CD4-positive, alpha-beta T cell treated with Interleukin-6 at 100 ng/mL for 8 hours (primary cell): ENCODE measurements around the gene BRINP3.

ENCODE experiments used
- DNase-seq: peaks from one replicate; pipeline ENCODE4 v3.0.0-alpha.2; 2020; ENCODE audit warnings: mixed read lengths, low spot score

The BRINP3 gene

DNA sequence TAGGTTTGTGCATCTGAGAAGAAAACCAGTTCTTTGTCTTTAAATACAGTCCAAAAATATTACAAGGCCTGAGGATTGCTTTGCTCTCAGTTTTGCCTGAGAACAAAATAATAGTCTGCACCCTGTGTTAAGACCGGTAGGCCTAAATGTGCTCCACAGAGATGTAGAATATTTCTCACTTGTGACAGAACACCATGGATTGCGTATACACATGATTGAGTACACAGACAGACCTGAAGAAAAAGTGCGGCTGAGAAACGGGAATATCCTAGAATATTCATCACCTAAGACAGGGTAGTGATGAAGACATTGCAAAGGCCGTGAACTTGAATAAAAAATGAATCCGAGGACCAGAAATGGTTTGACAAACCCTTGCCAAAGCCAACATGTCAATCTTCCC lies 155.4 kb downstream of the BRINP3 start:
- no peak for DNase-seq

DNA sequence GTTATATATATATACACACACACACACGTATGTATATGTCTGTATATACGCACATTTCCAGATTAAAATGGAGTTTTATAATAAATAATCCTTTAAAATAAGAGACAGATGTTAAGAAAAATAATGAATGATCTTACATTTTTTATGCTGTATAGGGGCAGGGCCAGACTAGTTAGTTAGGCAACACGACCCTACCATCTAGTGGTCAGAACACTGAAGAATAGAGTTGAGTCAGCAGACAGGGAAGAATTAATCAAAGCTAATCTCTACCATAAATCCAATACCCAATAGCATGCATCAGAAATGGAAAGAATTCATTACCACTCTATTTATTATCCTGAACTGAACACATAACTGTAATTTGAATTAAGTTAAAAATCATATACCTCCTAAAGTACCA lies 156.7 kb downstream of the BRINP3 start:
- DNase-seq, result no peak

- no peak for DNase-seq
Observed at GRCh38 chr1:190312763-190313162, 164.9 kb downstream of the BRINP3 start.

GRCh38 chr1:190303501-190303900 lies 174.2 kb downstream of the BRINP3 start:
- no peak for DNase-seq

GRCh38 chr1:190296453-190296852 lies 181.2 kb downstream of the BRINP3 start:
- DNase-seq, result no peak

- DNase-seq, result no peak
Observed at GRCh38 chr1:190289897-190290296, 187.8 kb downstream of the BRINP3 start.

GRCh38 chr1:190286111-190286510 lies 191.6 kb downstream of the BRINP3 start:
- DNase-seq, result no peak

DNA sequence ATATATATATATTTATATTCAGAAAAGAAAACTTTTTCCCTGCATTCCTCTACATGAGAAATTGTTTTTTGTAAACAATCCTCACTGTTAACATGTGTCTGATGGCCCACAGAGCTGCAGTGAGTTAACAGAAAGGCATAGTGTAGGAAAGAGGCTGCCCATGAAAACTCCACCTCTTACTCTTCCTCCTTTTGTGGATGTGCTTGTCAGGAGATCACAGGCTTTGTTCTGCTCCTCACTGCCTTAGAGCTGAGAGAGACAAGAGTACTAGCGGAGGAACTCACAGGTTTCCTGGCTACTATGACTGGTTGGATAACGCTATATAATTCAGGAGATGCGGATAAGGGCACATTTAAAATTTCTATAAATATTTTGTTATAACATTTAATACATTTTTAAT lies 200.6 kb downstream of the BRINP3 start:
- DNase-seq, result no peak

- DNase-seq, result no peak
Observed at GRCh38 chr1:190274721-190275120, 202.9 kb downstream of the BRINP3 start.

- no peak for DNase-seq
Observed at GRCh38 chr1:190273161-190273560, 204.5 kb downstream of the BRINP3 start.

DNA sequence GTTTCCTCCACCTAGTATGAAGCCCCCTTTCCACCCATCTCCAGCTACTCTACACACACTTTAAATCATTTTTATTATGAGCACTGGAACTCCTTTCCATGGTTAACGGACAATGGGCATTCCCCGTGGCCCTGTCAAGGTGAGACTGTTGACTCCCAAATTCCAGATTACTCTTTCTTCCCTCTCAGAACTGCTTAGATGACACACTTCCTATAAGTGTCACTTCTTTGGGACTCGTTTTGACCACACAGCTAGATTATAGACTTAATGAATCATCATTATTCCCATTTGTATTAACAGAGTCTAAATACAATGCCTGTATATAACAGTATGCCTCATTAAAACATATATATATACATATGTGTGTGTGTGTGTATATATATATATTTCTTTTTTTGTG lies 215.1 kb downstream of the BRINP3 start:
- no peak for DNase-seq

- DNase-seq, result no peak
Observed at GRCh38 chr1:190259424-190259823, 218.2 kb downstream of the BRINP3 start.

GRCh38 chr1:190258003-190258402 lies 219.7 kb downstream of the BRINP3 start:
- DNase-seq, result no peak

GRCh38 chr1:190252046-190252445 lies 225.6 kb downstream of the BRINP3 start:
- no peak for DNase-seq

- DNase-seq, result no peak
Observed at GRCh38 chr1:190250368-190250767, 227.3 kb downstream of the BRINP3 start.

DNA sequence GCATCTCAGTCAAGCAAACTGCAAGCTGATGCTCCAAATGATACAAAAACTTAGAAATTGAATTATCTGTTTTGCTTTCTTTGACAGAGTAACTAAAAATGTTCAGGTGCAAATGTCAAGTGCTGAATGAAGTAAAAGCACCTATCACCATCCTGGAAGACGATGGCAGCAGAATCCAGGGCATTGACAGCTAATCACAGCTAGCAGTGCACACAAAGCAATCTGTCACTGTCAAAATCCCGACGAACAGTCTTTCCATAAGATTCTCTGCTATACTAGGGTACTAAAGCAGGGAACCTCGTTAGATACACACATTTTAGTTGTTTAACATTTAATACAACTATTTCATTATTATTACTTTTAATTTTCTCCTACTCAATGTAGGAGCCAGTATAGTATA lies 233.3 kb downstream of the BRINP3 start:
- no peak for DNase-seq

- no peak for DNase-seq
Observed at GRCh38 chr1:190243056-190243455, 234.6 kb downstream of the BRINP3 start.

- no peak for DNase-seq
Observed at GRCh38 chr1:190226006-190226405, 251.7 kb downstream of the BRINP3 start.

GRCh38 chr1:190212450-190212849 lies 265.2 kb downstream of the BRINP3 start:
- DNase-seq, result no peak

DNA sequence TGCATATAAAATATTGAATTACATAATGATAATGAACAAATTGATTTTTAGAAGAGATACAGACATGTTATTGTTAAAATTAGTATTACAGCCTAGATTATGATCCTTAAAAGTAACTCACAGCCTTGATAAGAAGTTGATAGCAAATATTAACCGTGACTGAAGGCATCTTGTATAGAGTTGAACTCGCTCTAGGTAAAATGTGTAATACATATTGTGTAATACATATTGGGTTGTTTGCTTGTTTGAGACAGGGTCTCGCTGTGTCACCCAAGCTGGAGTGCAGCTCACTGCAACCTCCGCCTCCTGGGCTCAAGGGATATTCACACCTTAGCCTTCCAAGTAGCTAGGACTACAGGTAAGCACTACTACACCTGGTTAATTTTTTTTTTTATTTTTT lies 269.9 kb downstream of the BRINP3 start:
- no peak for DNase-seq

DNA sequence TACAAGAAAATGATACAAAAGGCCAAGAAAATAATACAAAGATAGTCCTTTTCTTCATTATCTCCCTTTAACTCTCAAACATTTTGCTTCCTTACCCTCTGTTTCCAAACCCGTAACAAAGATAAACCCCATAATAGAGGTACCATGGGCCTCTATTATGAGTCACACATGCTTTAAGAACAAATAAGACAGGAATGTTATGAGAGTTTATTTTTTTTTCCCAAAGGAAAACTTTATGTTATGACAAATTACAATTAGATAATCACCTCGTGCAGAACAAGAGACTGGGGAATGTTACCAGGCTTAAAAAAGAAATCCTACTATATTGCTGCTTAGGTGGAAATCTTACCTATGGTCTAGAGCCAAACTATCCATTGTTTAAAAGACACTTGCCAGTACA lies 272.0 kb downstream of the BRINP3 start:
- DNase-seq, result no peak

DNA sequence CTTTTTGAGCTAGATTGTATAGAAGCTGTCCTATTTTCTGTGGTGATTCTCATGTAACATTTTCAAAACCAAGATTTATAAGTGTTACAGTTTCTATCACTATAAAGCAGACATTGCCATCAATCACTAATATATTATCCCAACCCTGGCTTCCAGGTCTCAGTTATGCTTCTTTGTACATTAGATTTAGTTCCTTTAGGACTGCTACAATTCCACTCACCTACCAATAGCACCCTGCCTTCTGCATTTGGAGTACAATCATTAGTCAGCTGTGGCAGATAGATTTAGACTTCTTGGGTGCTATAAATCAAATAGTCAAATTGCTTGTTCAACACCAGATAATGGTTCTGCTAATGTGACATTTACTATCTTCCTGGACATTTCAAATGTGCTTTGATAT lies 281.6 kb downstream of the BRINP3 start:
- DNase-seq, result no peak

- no peak for DNase-seq
Observed at GRCh38 chr1:190193508-190194115, 284.1 kb downstream of the BRINP3 start.

GRCh38 chr1:190192627-190193026 lies 285.0 kb downstream of the BRINP3 start:
- DNase-seq, result no peak

DNA sequence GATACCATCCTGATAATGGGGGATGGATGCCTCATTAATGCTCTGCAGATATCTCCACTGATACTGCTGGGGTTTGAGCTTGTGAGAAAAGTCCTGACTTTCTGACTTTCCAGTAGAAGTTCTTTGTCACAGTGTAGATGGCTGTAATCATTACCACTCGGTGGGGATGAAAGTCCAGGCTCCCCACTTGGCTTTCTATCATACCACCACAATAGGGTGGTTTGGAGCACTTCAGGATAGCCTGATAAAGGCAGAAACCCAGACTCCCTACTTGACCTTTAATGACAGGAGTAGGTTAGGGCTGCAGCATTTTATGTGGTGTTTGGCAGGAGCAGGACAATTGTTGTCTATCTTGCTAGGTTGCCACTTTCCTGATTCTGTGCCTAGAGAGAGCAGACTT lies 294.1 kb downstream of the BRINP3 start:
- DNase-seq, result no peak
